Measurements from ENCODE around the gene KCNQ5. TPM values are rescaled to one million over a fixed set of nuclear protein-coding genes. Genes with fewer than 3 reads are reported as not detected.

Gene KCNQ5
- total and polyA plus RNA-seq, 10 of the 15 experiments (the other 5 are each of a cell fraction or from before 2014, with no cell fraction given) = 0.60 to 16.2 (median 3.2) TPM

DNA sequence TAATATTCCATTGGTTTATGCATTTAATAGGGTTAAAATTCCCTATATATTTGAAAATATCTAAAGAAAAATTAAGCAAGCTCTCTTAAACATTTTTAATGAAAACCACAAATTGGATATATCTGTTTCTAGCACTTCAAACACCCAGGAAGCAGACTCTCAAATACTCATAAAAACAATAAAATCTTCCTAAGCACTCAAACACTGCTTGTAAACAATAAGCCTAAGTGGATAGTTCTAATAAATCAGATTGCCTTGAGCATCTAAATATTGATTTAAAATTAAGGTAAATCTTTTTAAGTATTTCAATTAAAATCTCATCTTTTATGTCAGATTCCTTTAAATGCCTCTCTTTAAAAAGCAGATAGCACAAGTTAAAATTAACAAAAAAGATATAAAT is 254.4 kb downstream of the KCNQ5 start:
- ChIA-PET POLR2A (no interaction called here), SMC1A (ENCODE audit: uncharacterized antibody, unreplicated experiment) (interaction anchor here (0.6 kb wide), 1 partner anchor 17 kb away, joined by 3 read pairs; no protein-coding TSS in a partner anchor), RAD21 (ENCODE audit: unreplicated experiment) (no interaction called here), CTCF (interaction anchor here (0.6 kb wide), 1 partner anchor 16 kb away, joined by 3 read pairs; no protein-coding TSS in a partner anchor)
- H3K9ac ChIP-seq (ENCODE audit: control insufficient read depth, insufficient read depth, low read length) = no peak overlapping the region
- no peaks in the 10 kb centered on the region for H3K79me2 ChIP-seq (ENCODE audit: control insufficient read depth, insufficient read depth, low read length)
- H3K27ac ChIP-seq (ENCODE audit: control insufficient read depth, insufficient read depth) = no peak overlapping the region
- in situ Hi-C loops (cut with MboI) = no loop called here
- intact Hi-C loops (cut with micrococcal nuclease; ENCODE audit: unreplicated experiment) = no loop called here
- H3K36me3 ChIP-seq (ENCODE audit: control insufficient read depth in 2 of 2, insufficient read depth in 2 of 2, low read length in 1 of 2) = peaks cover 0 to 3% of the 10 kb centered on the region in 2 experiments; a peak in 1 of 4 replicates
- no peak for DNase-seq (ENCODE audit: low read depth, low spot score)
- H3K4me3 ChIP-seq = no peak overlapping the region
- H3K4me1 ChIP-seq (ENCODE audit: control insufficient read depth, insufficient read depth, low read length) = no peaks in the 10 kb centered on the region
- H4K20me1 ChIP-seq (ENCODE audit: control insufficient read depth, insufficient read depth) = no peaks in the 10 kb centered on the region
- no TSS peak for BruUV-seq (replicated peaks)
- H2AFZ ChIP-seq (ENCODE audit: control insufficient read depth, low read depth, low read length) = no peak overlapping the region
- no peaks in the 10 kb centered on the region for H3K9me3 ChIP-seq (replicated peaks; ENCODE audit: control insufficient read depth, insufficient read depth, low read length)
- H3K27me3 ChIP-seq (replicated peaks in 1 of 2; ENCODE audit: control insufficient read depth in 2 of 2, insufficient read depth in 2 of 2, low read length in 1 of 2) = no peaks in the 10 kb centered on the region
- no peak overlapping the region for H3K4me2 ChIP-seq (ENCODE audit: control insufficient read depth, insufficient read depth)
- no peak for FAIRE-seq
- ATAC-seq = no peak
- TF ChIP-seq BACH1 (IDR thresholded peaks at IDR 0.05; ENCODE audit: borderline replicate concordance) (no peak), CBX5 (IDR thresholded peaks at IDR 0.05; ENCODE audit: low read depth) (no peak), NFXL1 (IDR thresholded peaks at IDR 0.05; ENCODE audit: borderline replicate concordance) (no peak), RUNX3 (IDR thresholded peaks at IDR 0.05; ENCODE audit: low read length) (no peak), CREM (IDR thresholded peaks at IDR 0.05; ENCODE audit: low read depth) (no peak), EGR1 (IDR thresholded peaks at IDR 0.05; ENCODE audit: borderline replicate concordance in 1 of 2, low read depth in 2 of 2, low read length in 2 of 2) (no peak), NR2C1 (IDR thresholded peaks at IDR 0.05) (no peak), NR2C2 (IDR thresholded peaks at IDR 0.05; ENCODE audit: borderline replicate concordance, control insufficient read depth, insufficient read length, low read depth) (no peak), JUND (IDR thresholded peaks at IDR 0.05; ENCODE audit: low read depth, low read length) (no peak), NR2F1 (conservative IDR thresholded peaks at IDR 0.05) (no peak), SPI1 (IDR thresholded peaks at IDR 0.05; ENCODE audit: borderline replicate concordance, insufficient read depth, low read depth, low read length) (no peak)
- TF ChIP-seq, protein P1, sequence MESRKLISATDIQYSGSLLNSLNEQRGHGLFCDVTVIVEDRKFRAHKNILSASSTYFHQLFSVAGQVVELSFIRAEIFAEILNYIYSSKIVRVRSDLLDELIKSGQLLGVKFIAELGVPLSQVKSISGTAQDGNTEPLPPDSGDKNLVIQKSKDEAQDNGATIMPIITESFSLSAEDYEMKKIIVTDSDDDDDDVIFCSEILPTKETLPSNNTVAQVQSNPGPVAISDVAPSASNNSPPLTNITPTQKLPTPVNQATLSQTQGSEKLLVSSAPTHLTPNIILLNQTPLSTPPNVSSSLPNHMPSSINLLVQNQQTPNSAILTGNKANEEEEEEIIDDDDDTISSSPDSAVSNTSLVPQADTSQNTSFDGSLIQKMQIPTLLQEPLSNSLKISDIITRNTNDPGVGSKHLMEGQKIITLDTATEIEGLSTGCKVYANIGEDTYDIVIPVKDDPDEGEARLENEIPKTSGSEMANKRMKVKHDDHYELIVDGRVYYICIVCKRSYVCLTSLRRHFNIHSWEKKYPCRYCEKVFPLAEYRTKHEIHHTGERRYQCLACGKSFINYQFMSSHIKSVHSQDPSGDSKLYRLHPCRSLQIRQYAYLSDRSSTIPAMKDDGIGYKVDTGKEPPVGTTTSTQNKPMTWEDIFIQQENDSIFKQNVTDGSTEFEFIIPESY (IDR thresholded peaks at IDR 0.05) = no peak
- TF ChIP-seq, protein P2, sequence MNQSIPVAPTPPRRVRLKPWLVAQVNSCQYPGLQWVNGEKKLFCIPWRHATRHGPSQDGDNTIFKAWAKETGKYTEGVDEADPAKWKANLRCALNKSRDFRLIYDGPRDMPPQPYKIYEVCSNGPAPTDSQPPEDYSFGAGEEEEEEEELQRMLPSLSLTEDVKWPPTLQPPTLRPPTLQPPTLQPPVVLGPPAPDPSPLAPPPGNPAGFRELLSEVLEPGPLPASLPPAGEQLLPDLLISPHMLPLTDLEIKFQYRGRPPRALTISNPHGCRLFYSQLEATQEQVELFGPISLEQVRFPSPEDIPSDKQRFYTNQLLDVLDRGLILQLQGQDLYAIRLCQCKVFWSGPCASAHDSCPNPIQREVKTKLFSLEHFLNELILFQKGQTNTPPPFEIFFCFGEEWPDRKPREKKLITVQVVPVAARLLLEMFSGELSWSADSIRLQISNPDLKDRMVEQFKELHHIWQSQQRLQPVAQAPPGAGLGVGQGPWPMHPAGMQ (IDR thresholded peaks at IDR 0.05; ENCODE audit: borderline replicate concordance) = no peak
- TF ChIP-seq, protein P3, sequence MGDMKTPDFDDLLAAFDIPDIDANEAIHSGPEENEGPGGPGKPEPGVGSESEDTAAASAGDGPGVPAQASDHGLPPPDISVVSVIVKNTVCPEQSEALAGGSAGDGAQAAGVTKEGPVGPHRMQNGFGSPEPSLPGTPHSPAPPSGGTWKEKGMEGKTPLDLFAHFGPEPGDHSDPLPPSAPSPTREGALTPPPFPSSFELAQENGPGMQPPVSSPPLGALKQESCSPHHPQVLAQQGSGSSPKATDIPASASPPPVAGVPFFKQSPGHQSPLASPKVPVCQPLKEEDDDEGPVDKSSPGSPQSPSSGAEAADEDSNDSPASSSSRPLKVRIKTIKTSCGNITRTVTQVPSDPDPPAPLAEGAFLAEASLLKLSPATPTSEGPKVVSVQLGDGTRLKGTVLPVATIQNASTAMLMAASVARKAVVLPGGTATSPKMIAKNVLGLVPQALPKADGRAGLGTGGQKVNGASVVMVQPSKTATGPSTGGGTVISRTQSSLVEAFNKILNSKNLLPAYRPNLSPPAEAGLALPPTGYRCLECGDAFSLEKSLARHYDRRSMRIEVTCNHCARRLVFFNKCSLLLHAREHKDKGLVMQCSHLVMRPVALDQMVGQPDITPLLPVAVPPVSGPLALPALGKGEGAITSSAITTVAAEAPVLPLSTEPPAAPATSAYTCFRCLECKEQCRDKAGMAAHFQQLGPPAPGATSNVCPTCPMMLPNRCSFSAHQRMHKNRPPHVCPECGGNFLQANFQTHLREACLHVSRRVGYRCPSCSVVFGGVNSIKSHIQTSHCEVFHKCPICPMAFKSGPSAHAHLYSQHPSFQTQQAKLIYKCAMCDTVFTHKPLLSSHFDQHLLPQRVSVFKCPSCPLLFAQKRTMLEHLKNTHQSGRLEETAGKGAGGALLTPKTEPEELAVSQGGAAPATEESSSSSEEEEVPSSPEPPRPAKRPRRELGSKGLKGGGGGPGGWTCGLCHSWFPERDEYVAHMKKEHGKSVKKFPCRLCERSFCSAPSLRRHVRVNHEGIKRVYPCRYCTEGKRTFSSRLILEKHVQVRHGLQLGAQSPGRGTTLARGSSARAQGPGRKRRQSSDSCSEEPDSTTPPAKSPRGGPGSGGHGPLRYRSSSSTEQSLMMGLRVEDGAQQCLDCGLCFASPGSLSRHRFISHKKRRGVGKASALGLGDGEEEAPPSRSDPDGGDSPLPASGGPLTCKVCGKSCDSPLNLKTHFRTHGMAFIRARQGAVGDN (IDR thresholded peaks at IDR 0.05) = no peak
- TF ChIP-seq, protein P4, sequence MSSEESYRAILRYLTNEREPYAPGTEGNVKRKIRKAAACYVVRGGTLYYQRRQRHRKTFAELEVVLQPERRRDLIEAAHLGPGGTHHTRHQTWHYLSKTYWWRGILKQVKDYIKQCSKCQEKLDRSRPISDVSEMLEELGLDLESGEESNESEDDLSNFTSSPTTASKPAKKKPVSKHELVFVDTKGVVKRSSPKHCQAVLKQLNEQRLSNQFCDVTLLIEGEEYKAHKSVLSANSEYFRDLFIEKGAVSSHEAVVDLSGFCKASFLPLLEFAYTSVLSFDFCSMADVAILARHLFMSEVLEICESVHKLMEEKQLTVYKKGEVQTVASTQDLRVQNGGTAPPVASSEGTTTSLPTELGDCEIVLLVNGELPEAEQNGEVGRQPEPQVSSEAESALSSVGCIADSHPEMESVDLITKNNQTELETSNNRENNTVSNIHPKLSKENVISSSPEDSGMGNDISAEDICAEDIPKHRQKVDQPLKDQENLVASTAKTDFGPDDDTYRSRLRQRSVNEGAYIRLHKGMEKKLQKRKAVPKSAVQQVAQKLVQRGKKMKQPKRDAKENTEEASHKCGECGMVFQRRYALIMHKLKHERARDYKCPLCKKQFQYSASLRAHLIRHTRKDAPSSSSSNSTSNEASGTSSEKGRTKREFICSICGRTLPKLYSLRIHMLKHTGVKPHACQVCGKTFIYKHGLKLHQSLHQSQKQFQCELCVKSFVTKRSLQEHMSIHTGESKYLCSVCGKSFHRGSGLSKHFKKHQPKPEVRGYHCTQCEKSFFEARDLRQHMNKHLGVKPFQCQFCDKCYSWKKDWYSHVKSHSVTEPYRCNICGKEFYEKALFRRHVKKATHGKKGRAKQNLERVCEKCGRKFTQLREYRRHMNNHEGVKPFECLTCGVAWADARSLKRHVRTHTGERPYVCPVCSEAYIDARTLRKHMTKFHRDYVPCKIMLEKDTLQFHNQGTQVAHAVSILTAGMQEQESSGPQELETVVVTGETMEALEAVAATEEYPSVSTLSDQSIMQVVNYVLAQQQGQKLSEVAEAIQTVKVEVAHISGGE (CRISPR knock-in tag; IDR thresholded peaks at IDR 0.05) = no peak

Data from GM12878 (cell line).